ENCODE measurements around the gene PCCA. TPM values are rescaled to one million over a fixed set of nuclear protein-coding genes. Genes with fewer than 3 reads are reported as not detected.
"Not testable (repeated sequence)": the region's sequence is repeated elsewhere in the genome, so short reads cannot be mapped to it uniquely, and the experiment has no call there.

The PCCA gene
- total RNA-seq, 1 donor from 2014 or later, result 9.7 TPM

GRCh38 chr13:100356889-100357288, 268.0 kb downstream of the PCCA start:
- intact Hi-C loops (cut with micrococcal nuclease), result no loop called here
- no peak overlapping the region for H3K4me3 Mint-ChIP-seq
- H3K27ac Mint-ChIP-seq, result no peak overlapping the region
- H3K9me3 Mint-ChIP-seq, result no peaks in the 10 kb centered on the region
- no peaks in the 10 kb centered on the region for H3K4me1 Mint-ChIP-seq (ENCODE audit: low read depth)
- H3K36me3 Mint-ChIP-seq (ENCODE audit: low read depth), result peaks cover 4% of the 10 kb centered on the region
- DNase-seq (ENCODE audit: low spot score), result no peak
- H3K27me3 Mint-ChIP-seq (ENCODE audit: insufficient read depth), result no peaks in the 10 kb centered on the region

GRCh38 chr13:100357764-100358163, 268.9 kb downstream of the PCCA start:
- Mint-ChIP-seq H3K9me3 (no peaks in the 10 kb centered on the region), H3K27me3 (ENCODE audit: insufficient read depth) (no peaks in the 10 kb centered on the region), H3K4me1 (ENCODE audit: low read depth) (no peaks in the 10 kb centered on the region), H3K36me3 (ENCODE audit: low read depth) (peaks cover 7% of the 10 kb centered on the region), H3K4me3 (no peak overlapping the region), H3K27ac (no peak overlapping the region)
- intact Hi-C loops (cut with micrococcal nuclease), result no loop called here
- no peak for DNase-seq (ENCODE audit: low spot score)

GRCh38 chr13:100361504-100361903, 272.6 kb downstream of the PCCA start:
- Mint-ChIP-seq H3K36me3 (ENCODE audit: low read depth) (peaks cover 7% of the 10 kb centered on the region), H3K4me1 (ENCODE audit: low read depth) (peaks cover 9% of the 10 kb centered on the region), H3K4me3 (no peak overlapping the region), H3K27ac (no peak overlapping the region), H3K9me3 (no peaks in the 10 kb centered on the region), H3K27me3 (ENCODE audit: insufficient read depth) (no peaks in the 10 kb centered on the region)
- intact Hi-C loops (cut with micrococcal nuclease), result no loop called here
- no peak for DNase-seq (ENCODE audit: low spot score)

- H3K36me3 Mint-ChIP-seq (ENCODE audit: low read depth), result peaks cover 6% of the 10 kb centered on the region
- peaks cover 9% of the 10 kb centered on the region for H3K4me1 Mint-ChIP-seq (ENCODE audit: low read depth)
- intact Hi-C loops (cut with micrococcal nuclease), result no loop called here
- no peak for DNase-seq (ENCODE audit: low spot score)
- no peaks in the 10 kb centered on the region for H3K27me3 Mint-ChIP-seq (ENCODE audit: insufficient read depth)
- no peak overlapping the region for H3K4me3 Mint-ChIP-seq
- no peak overlapping the region for H3K27ac Mint-ChIP-seq
- H3K9me3 Mint-ChIP-seq, result no peaks in the 10 kb centered on the region
Measured at GRCh38 chr13:100362371-100362770, 273.5 kb downstream of the PCCA start.

- Mint-ChIP-seq H3K27me3 (ENCODE audit: insufficient read depth) (no peaks in the 10 kb centered on the region), H3K4me3 (no peak overlapping the region), H3K36me3 (ENCODE audit: low read depth) (peaks cover 5% of the 10 kb centered on the region), H3K27ac (no peak overlapping the region), H3K4me1 (ENCODE audit: low read depth) (peaks cover 9% of the 10 kb centered on the region), H3K9me3 (no peaks in the 10 kb centered on the region)
- intact Hi-C loops (cut with micrococcal nuclease), result no loop called here
- DNase-seq (ENCODE audit: low spot score), result no peak
Measured at GRCh38 chr13:100362781-100363180, 273.9 kb downstream of the PCCA start.

- H3K4me1 Mint-ChIP-seq (ENCODE audit: low read depth), result peaks cover 9% of the 10 kb centered on the region
- intact Hi-C loops (cut with micrococcal nuclease), result no loop called here
- no peaks in the 10 kb centered on the region for H3K9me3 Mint-ChIP-seq
Measured at GRCh38 chr13:100363285-100363711, 274.4 kb downstream of the PCCA start.

GRCh38 chr13:100363874-100364273, 275.0 kb downstream of the PCCA start:
- peaks cover 14% of the 10 kb centered on the region for H3K4me1 Mint-ChIP-seq (ENCODE audit: low read depth)
- intact Hi-C loops (cut with micrococcal nuclease), result no loop called here
- no peak for DNase-seq (ENCODE audit: low spot score)
- no peaks in the 10 kb centered on the region for H3K27me3 Mint-ChIP-seq (ENCODE audit: insufficient read depth)
- no peak overlapping the region for H3K4me3 Mint-ChIP-seq
- no peak overlapping the region for H3K27ac Mint-ChIP-seq
- H3K9me3 Mint-ChIP-seq, result no peaks in the 10 kb centered on the region
- peaks cover 2% of the 10 kb centered on the region for H3K36me3 Mint-ChIP-seq (ENCODE audit: low read depth)

More at GRCh38 chr13:100363285-100363711, 274.4 kb downstream of the PCCA start:
- no peak for DNase-seq (ENCODE audit: low spot score)
- Mint-ChIP-seq H3K36me3 (ENCODE audit: low read depth) (peaks cover 4% of the 10 kb centered on the region), H3K27ac (no peak overlapping the region), H3K27me3 (ENCODE audit: insufficient read depth) (no peaks in the 10 kb centered on the region), H3K4me3 (no peak overlapping the region)

- intact Hi-C loops (cut with micrococcal nuclease), result no loop called here
- DNase-seq (ENCODE audit: low spot score), result no peak
- Mint-ChIP-seq H3K9me3 (no peaks in the 10 kb centered on the region), H3K27me3 (ENCODE audit: insufficient read depth) (no peaks in the 10 kb centered on the region), H3K4me1 (ENCODE audit: low read depth) (peaks cover 19% of the 10 kb centered on the region), H3K4me3 (no peak overlapping the region), H3K36me3 (ENCODE audit: low read depth) (peaks cover 5% of the 10 kb centered on the region), H3K27ac (no peak overlapping the region)
Measured at GRCh38 chr13:100364591-100364990, 275.7 kb downstream of the PCCA start.

GRCh38 chr13:100365680-100366079, 276.8 kb downstream of the PCCA start:
- DNase-seq (ENCODE audit: low spot score), result no peak
- peaks cover 21% of the 10 kb centered on the region for H3K4me1 Mint-ChIP-seq (ENCODE audit: low read depth)
- H3K27ac Mint-ChIP-seq, result no peak overlapping the region
- intact Hi-C loops (cut with micrococcal nuclease), result loop anchor here (5.0 kb wide), 1 partner anchor 67 kb away; no protein-coding TSS in a partner anchor
- H3K27me3 Mint-ChIP-seq (ENCODE audit: insufficient read depth), result no peaks in the 10 kb centered on the region
- peaks cover 7% of the 10 kb centered on the region for H3K36me3 Mint-ChIP-seq (ENCODE audit: low read depth)
- H3K4me3 Mint-ChIP-seq, result no peak overlapping the region
- no peaks in the 10 kb centered on the region for H3K9me3 Mint-ChIP-seq

- no peak for DNase-seq (ENCODE audit: low spot score)
- Mint-ChIP-seq H3K27ac (no peak overlapping the region), H3K4me3 (no peak overlapping the region), H3K4me1 (ENCODE audit: low read depth) (peaks cover under 1% of the 10 kb centered on the region), H3K9me3 (peaks cover 35% of the 10 kb centered on the region), H3K36me3 (ENCODE audit: low read depth) (peaks cover 31% of the 10 kb centered on the region), H3K27me3 (ENCODE audit: insufficient read depth) (no peaks in the 10 kb centered on the region)
- intact Hi-C loops (cut with micrococcal nuclease), result no loop called here
Measured at GRCh38 chr13:100378533-100378932, 289.6 kb downstream of the PCCA start.

- peaks cover 24% of the 10 kb centered on the region for H3K36me3 Mint-ChIP-seq (ENCODE audit: low read depth)
- no peak overlapping the region for H3K4me3 Mint-ChIP-seq
- DNase-seq (ENCODE audit: low spot score), result no peak
- no peaks in the 10 kb centered on the region for H3K4me1 Mint-ChIP-seq (ENCODE audit: low read depth)
- intact Hi-C loops (cut with micrococcal nuclease), result no loop called here
- peaks cover 24% of the 10 kb centered on the region for H3K9me3 Mint-ChIP-seq
- H3K27me3 Mint-ChIP-seq (ENCODE audit: insufficient read depth), result no peaks in the 10 kb centered on the region
- no peak overlapping the region for H3K27ac Mint-ChIP-seq
Measured at GRCh38 chr13:100381595-100382224, 292.8 kb downstream of the PCCA start.

- Mint-ChIP-seq H3K4me1 (ENCODE audit: low read depth) (no peaks in the 10 kb centered on the region), H3K27ac (no peak overlapping the region), H3K36me3 (ENCODE audit: low read depth) (peaks cover 26% of the 10 kb centered on the region), H3K27me3 (ENCODE audit: insufficient read depth) (no peaks in the 10 kb centered on the region), H3K4me3 (no peak overlapping the region), H3K9me3 (peaks cover 22% of the 10 kb centered on the region)
- DNase-seq (ENCODE audit: low spot score), result no peak
- intact Hi-C loops (cut with micrococcal nuclease), result no loop called here
Measured at GRCh38 chr13:100382785-100383184, 293.9 kb downstream of the PCCA start.

- H3K27ac Mint-ChIP-seq, result no peak overlapping the region
Measured at GRCh38 chr13:100387416-100387815, 298.5 kb downstream of the PCCA start.

GRCh38 chr13:100388150-100388549, 299.3 kb downstream of the PCCA start:
- peaks cover 15% of the 10 kb centered on the region for H3K4me1 Mint-ChIP-seq (ENCODE audit: low read depth)
- not testable (repeated sequence) for H3K27ac Mint-ChIP-seq; H3K27me3 Mint-ChIP-seq (ENCODE audit: insufficient read depth)

More at GRCh38 chr13:100387416-100387815, 298.5 kb downstream of the PCCA start:
- H3K4me3 Mint-ChIP-seq, result no peak overlapping the region
- H3K9me3 Mint-ChIP-seq, result no peaks in the 10 kb centered on the region
- peaks cover 11% of the 10 kb centered on the region for H3K36me3 Mint-ChIP-seq (ENCODE audit: low read depth)
- no peak for DNase-seq (ENCODE audit: low spot score)
- H3K4me1 Mint-ChIP-seq (ENCODE audit: low read depth), result peaks cover 8% of the 10 kb centered on the region
- no peaks in the 10 kb centered on the region for H3K27me3 Mint-ChIP-seq (ENCODE audit: insufficient read depth)
- intact Hi-C loops (cut with micrococcal nuclease), result no loop called here

More at GRCh38 chr13:100388150-100388549, 299.3 kb downstream of the PCCA start:
- H3K36me3 Mint-ChIP-seq (ENCODE audit: low read depth); intact Hi-C loops (cut with micrococcal nuclease); H3K4me3 Mint-ChIP-seq; H3K9me3 Mint-ChIP-seq; DNase-seq (ENCODE audit: low spot score): not testable (repeated sequence)

Measured in activated T-helper 1 cell treated with anti-CD3 and anti-CD28 coated beads, Interleukin-12 subunit alpha, Interleukin-12 subunit beta, Interleukin-2, Interleukin-4 antibody, amounts not matched to agents 30 ng/mL and 10 ng/mL and 1 ng/mL, durations not matched to agents 14 hours and 24 hours and 36 hours (primary cell).